ENCODE measurements around the gene S100A5. TPM values are rescaled to one million over a fixed set of nuclear protein-coding genes. Genes with fewer than 3 reads are reported as not detected.

Gene S100A5
- total RNA-seq, 3 donors from 2014 or later: not detected

- H3K4me1 ChIP-seq (ENCODE audit: low read depth): peaks cover 33% of the 10 kb centered on the region
- H3K36me3 ChIP-seq (ENCODE audit: low read depth): no peaks in the 10 kb centered on the region
- DNase-seq (no peak), ATAC-seq (no peak)
- H3K4me3 ChIP-seq: no peak overlapping the region
- intact Hi-C loops (cut with DNase I, micrococcal nuclease): no loop called here
- no peak for TF ChIP-seq CTCF (IDR thresholded peaks at IDR 0.05)
- H3K9me3 ChIP-seq: no peaks in the 10 kb centered on the region
These were observed 3.8 kb upstream of the S100A5 start for GRCh38 chr1:153544453-153545066.

GRCh38 chr1:153543736-153544135 lies 3.0 kb upstream of the S100A5 start:
- Histone ChIP-seq H3K4me1 (ENCODE audit: low read depth) (peaks cover 32% of the 10 kb centered on the region), H3K9me3 (no peaks in the 10 kb centered on the region), H3K36me3 (ENCODE audit: low read depth) (no peaks in the 10 kb centered on the region), H3K4me3 (no peak overlapping the region)
- peak in 1 of 3 donors; percentile 17 for DNase-seq
- TF ChIP-seq CTCF (IDR thresholded peaks at IDR 0.05): no peak
- ATAC-seq: no peak
- intact Hi-C loops (cut with DNase I, micrococcal nuclease): no loop called here

GRCh38 chr1:153542956-153543711 lies 2.4 kb upstream of the S100A5 start:
- Histone ChIP-seq H3K4me3 (no peak overlapping the region), H3K4me1 (ENCODE audit: low read depth) (peaks cover 37% of the 10 kb centered on the region), H3K9me3 (no peaks in the 10 kb centered on the region), H3K36me3 (ENCODE audit: low read depth) (no peaks in the 10 kb centered on the region)
- no peak for ATAC-seq
- intact Hi-C loops (cut with DNase I, micrococcal nuclease): no loop called here
- no peak for TF ChIP-seq CTCF (IDR thresholded peaks at IDR 0.05)
- peak in 1 of 3 donors; percentile 29 for DNase-seq

- no peak for TF ChIP-seq CTCF (IDR thresholded peaks at IDR 0.05)
- DNase-seq (no peak), ATAC-seq (no peak)
- intact Hi-C loops (cut with DNase I, micrococcal nuclease): no loop called here
- Histone ChIP-seq H3K4me3 (no peak overlapping the region), H3K36me3 (ENCODE audit: low read depth) (no peaks in the 10 kb centered on the region), H3K9me3 (no peaks in the 10 kb centered on the region), H3K4me1 (ENCODE audit: low read depth) (peaks cover 39% of the 10 kb centered on the region)
These were observed 1.2 kb upstream of the S100A5 start for GRCh38 chr1:153541641-153542590.

GRCh38 chr1:153539395-153540093 lies 1.2 kb downstream of the S100A5 start:
- TF ChIP-seq CTCF (IDR thresholded peaks at IDR 0.05): no peak
- intact Hi-C loops (cut with DNase I, micrococcal nuclease): no loop called here
- DNase-seq: no peak
- H3K9me3 ChIP-seq: no peaks in the 10 kb centered on the region
- ATAC-seq: no peak
- no peak overlapping the region for H3K4me3 ChIP-seq
- H3K36me3 ChIP-seq (ENCODE audit: low read depth): no peaks in the 10 kb centered on the region
- peaks cover 31% of the 10 kb centered on the region for H3K4me1 ChIP-seq (ENCODE audit: low read depth)

Data from mucosa of descending colon (tissue), 3 donors.